Measurements from ENCODE around the gene FSTL4.

Gene FSTL4

GRCh38 chr5:133163839-133164238 lies 448.5 kb downstream of the FSTL4 start:
- H3K27me3 ChIP-seq (replicated peaks in 2 of 5; ENCODE audit: control insufficient read depth in 4 of 5, insufficient read depth in 5 of 5, low read length in 4 of 5): peaks cover 0 to 4% (median 0%) of the 10 kb centered on the region in 5 experiments
- no CpG with 5 or more reads among the region's 3 CpGs for WGBS (ENCODE audit: insufficient coverage)
- CTCF ChIA-PET: no interaction called here
- no peaks in the 10 kb centered on the region for H3K36me3 ChIP-seq (ENCODE audit: control insufficient read depth in 4 of 4, insufficient read depth in 4 of 4, low read length in 3 of 4)
- no peaks in the 10 kb centered on the region for H3K9me3 ChIP-seq (ENCODE audit: control extremely low read depth in 1 of 5, control insufficient read depth in 4 of 5, insufficient read depth in 2 of 5, low read depth in 1 of 5, low read length in 4 of 5)
- no peak overlapping the region for H3K27ac ChIP-seq (ENCODE audit: insufficient read depth in 1 of 2, low read depth in 1 of 2, low read length in 2 of 2, poor library complexity in 1 of 2, severe bottlenecking in 2 of 2)
- H3K4me1 ChIP-seq (ENCODE audit: control extremely low read depth in 1 of 4, control insufficient read depth in 4 of 4, insufficient read depth in 4 of 4, low read length in 3 of 4): no peaks in the 10 kb centered on the region
- H3K4me3 ChIP-seq (ENCODE audit: control insufficient read depth in 1 of 7, extremely low read depth in 1 of 7, insufficient read depth in 4 of 7, low read depth in 2 of 7, low read length in 6 of 7): no peak overlapping the region
- POLR2A ChIA-PET: no interaction called here
- DNase-seq: no peak

DNA sequence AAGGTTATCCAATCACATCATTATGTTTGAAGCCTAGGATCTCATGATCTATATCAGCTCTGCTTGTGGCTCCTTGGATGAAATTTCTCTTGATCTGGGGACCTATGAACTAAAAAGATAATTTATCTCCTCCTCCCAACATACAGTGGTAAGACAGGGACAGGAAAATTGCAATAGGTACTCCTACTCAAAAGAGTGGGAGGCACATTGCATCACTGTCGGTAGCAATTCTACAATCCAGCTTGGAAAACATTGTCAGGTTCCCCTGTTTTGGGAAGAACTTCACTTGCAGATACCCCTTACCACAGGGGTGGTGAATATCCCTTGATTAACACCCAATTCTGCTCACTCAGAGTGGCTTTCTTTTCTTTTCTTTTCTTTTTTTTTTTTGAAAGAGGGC lies 452.8 kb downstream of the FSTL4 start:
- no peaks in the 10 kb centered on the region for H3K4me1 ChIP-seq (ENCODE audit: control extremely low read depth in 1 of 4, control insufficient read depth in 4 of 4, insufficient read depth in 4 of 4, low read length in 3 of 4)
- H3K27me3 ChIP-seq (replicated peaks in 2 of 5; ENCODE audit: control insufficient read depth in 4 of 5, insufficient read depth in 5 of 5, low read length in 4 of 5): peaks cover 0 to 4% (median 0%) of the 10 kb centered on the region in 5 experiments
- H3K9me3 ChIP-seq (ENCODE audit: control extremely low read depth in 1 of 5, control insufficient read depth in 4 of 5, insufficient read depth in 2 of 5, low read depth in 1 of 5, low read length in 4 of 5): no peaks in the 10 kb centered on the region
- no peak for DNase-seq
- ChIA-PET CTCF (no interaction called here), POLR2A (no interaction called here)
- no peaks in the 10 kb centered on the region for H3K36me3 ChIP-seq (ENCODE audit: control insufficient read depth in 4 of 4, insufficient read depth in 4 of 4, low read length in 3 of 4)
- no peak overlapping the region for H3K4me3 ChIP-seq (ENCODE audit: control insufficient read depth in 1 of 7, extremely low read depth in 1 of 7, insufficient read depth in 4 of 7, low read depth in 2 of 7, low read length in 6 of 7)
- H3K27ac ChIP-seq (ENCODE audit: insufficient read depth in 1 of 2, low read depth in 1 of 2, low read length in 2 of 2, poor library complexity in 1 of 2, severe bottlenecking in 2 of 2): no peak overlapping the region
- no CpG with 5 or more reads among the region's 1 CpG for WGBS (ENCODE audit: insufficient coverage)

DNA sequence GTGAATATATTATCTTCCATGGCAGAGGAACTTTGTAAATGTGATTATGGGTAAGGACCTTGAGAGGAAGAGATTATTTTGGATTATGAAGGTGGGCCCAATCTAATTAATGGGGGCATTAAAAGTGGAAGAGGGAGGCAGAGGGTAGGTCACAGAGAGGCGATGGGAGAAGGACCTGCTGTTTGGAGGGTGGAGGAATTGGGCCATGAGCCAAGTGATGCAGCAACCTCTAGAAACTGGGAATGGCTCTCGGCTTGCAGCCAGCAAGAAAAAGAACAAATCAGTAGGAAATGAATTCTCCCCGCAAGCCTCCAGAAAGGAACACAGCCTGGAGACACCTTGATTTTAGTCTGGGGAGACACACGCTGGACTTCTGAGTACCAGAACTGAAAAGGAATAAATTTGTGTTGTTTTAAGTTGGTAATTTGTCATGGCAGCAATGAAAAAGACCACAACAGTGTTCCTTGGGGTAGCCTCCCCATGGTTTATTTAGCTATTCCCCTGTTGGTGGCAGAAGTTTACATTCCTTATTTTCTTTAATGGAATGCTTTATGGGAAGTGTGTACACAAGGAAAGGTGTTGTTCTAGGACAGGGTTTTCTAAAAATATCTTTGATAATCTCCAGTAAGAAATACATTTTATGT lies 456.9 kb downstream of the FSTL4 start:
- no peak for DNase-seq
- H3K36me3 ChIP-seq (ENCODE audit: control insufficient read depth in 4 of 4, insufficient read depth in 4 of 4, low read length in 3 of 4): no peaks in the 10 kb centered on the region
- CTCF ChIA-PET: no interaction called here
- POLR2A ChIA-PET: no interaction called here
- peaks cover 0 to 4% (median 0%) of the 10 kb centered on the region in 5 experiments for H3K27me3 ChIP-seq (replicated peaks in 2 of 5; ENCODE audit: control insufficient read depth in 4 of 5, insufficient read depth in 5 of 5, low read length in 4 of 5)
- no peaks in the 10 kb centered on the region for H3K4me1 ChIP-seq (ENCODE audit: control extremely low read depth in 1 of 4, control insufficient read depth in 4 of 4, insufficient read depth in 4 of 4, low read length in 3 of 4)
- no peak overlapping the region for H3K27ac ChIP-seq (ENCODE audit: insufficient read depth in 1 of 2, low read depth in 1 of 2, low read length in 2 of 2, poor library complexity in 1 of 2, severe bottlenecking in 2 of 2)
- H3K9me3 ChIP-seq (ENCODE audit: control extremely low read depth in 1 of 5, control insufficient read depth in 4 of 5, insufficient read depth in 2 of 5, low read depth in 1 of 5, low read length in 4 of 5): no peaks in the 10 kb centered on the region
- no peak overlapping the region for H3K4me3 ChIP-seq (ENCODE audit: control insufficient read depth in 1 of 7, extremely low read depth in 1 of 7, insufficient read depth in 4 of 7, low read depth in 2 of 7, low read length in 6 of 7)
- 97% methylated on average over 4 of the region's 4 CpGs for WGBS (ENCODE audit: insufficient coverage)

DNA sequence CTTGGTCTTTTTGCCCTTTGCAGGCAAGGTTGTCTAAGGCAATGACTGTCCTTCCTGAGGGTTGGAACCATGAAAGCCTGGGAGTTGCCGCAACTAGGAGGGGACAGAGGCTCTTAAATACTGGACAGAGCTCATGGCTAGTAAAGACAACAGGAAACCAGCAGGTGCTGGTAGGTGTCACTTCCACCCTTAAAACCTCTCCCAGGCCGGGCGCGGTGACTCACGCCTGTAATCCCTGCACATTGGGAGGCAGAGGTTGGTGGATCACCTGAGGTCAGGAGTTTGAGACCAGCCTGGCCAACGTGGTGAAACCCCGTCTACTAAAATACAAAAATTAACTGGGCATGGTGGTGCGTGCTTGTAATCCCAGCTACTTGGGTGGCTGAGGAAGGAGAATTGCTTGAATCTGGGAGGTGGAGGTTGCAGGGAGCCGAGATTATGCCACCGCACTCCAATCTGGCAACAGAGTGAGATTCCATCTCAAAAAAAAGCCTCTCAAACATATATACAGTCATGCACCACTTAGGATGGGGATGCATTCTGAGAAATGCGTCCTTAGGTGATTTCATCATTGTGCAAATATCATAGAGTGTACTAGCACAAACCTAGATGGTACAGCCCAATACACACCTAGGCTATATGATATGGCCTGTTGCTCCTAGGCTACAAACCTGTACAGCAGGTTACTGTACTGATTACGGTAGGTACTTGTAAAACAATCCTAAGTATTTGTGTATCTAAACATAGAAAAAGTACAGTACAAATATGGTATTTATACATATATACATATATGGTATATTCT lies 457.9 kb downstream of the FSTL4 start:
- ChIA-PET CTCF (no interaction called here), POLR2A (no interaction called here)
- Histone ChIP-seq H3K4me1 (ENCODE audit: control extremely low read depth in 1 of 4, control insufficient read depth in 4 of 4, insufficient read depth in 4 of 4, low read length in 3 of 4) (no peaks in the 10 kb centered on the region), H3K36me3 (ENCODE audit: control insufficient read depth in 4 of 4, insufficient read depth in 4 of 4, low read length in 3 of 4) (no peaks in the 10 kb centered on the region), H3K27me3 (replicated peaks in 2 of 5; ENCODE audit: control insufficient read depth in 4 of 5, insufficient read depth in 5 of 5, low read length in 4 of 5) (peaks cover 0 to 2% (median 0%) of the 10 kb centered on the region in 5 experiments), H3K27ac (ENCODE audit: insufficient read depth in 1 of 2, low read depth in 1 of 2, low read length in 2 of 2, poor library complexity in 1 of 2, severe bottlenecking in 2 of 2) (no peak overlapping the region), H3K9me3 (ENCODE audit: control extremely low read depth in 1 of 5, control insufficient read depth in 4 of 5, insufficient read depth in 2 of 5, low read depth in 1 of 5, low read length in 4 of 5) (no peaks in the 10 kb centered on the region), H3K4me3 (ENCODE audit: control insufficient read depth in 1 of 7, extremely low read depth in 1 of 7, insufficient read depth in 4 of 7, low read depth in 2 of 7, low read length in 6 of 7) (no peak overlapping the region)
- WGBS (ENCODE audit: insufficient coverage): 98% methylated on average over 6 of the region's 12 CpGs
- no peak for DNase-seq

DNA sequence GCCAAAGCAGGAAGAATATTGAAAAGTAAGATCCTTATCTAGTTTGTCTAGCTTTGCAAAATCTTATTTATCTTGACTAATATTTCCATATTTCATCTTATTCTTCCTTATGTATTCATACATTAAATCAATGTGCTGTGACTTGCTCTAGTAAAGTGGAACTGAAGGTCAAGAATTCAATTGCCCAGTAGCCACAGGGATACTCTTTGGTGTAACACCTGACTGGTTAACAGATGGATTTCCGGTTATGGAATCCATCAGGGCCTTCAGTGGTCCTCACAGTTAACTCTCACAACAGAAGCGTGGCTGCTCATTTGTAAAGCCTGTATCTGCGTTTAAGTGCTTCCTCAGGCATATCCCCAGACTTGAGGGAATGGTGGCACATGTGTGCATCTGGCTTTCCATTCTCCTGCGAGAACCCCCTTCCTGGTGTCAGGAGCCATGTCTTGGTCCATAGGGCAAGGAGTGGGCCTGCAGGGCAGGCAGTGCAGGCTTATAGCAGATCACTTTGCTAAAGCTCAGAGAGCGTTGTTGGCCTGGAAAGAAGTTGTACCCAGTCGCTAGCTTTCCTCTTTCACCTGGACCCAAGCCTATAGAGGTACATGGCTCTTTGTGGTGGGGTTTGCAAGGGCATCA lies 461.3 kb downstream of the FSTL4 start:
- H3K4me3 ChIP-seq (ENCODE audit: control insufficient read depth in 1 of 7, extremely low read depth in 1 of 7, insufficient read depth in 4 of 7, low read depth in 2 of 7, low read length in 6 of 7): no peak overlapping the region
- CTCF ChIA-PET: interaction anchor here (1.7 kb wide), 1 partner anchor 232 kb away, joined by 3 read pairs; no protein-coding TSS in a partner anchor
- peaks cover 0 to 22% (median 16%) of the 10 kb centered on the region in 4 experiments for H3K4me1 ChIP-seq (ENCODE audit: control extremely low read depth in 1 of 4, control insufficient read depth in 4 of 4, insufficient read depth in 4 of 4, low read length in 3 of 4)
- no peaks in the 10 kb centered on the region for H3K27me3 ChIP-seq (replicated peaks in 2 of 5; ENCODE audit: control insufficient read depth in 4 of 5, insufficient read depth in 5 of 5, low read length in 4 of 5)
- POLR2A ChIA-PET: no interaction called here
- no peak for DNase-seq
- H3K36me3 ChIP-seq (ENCODE audit: control insufficient read depth in 4 of 4, insufficient read depth in 4 of 4, low read length in 3 of 4): no peaks in the 10 kb centered on the region
- H3K27ac ChIP-seq (ENCODE audit: insufficient read depth in 1 of 2, low read depth in 1 of 2, low read length in 2 of 2, poor library complexity in 1 of 2, severe bottlenecking in 2 of 2): no peak overlapping the region
- WGBS (ENCODE audit: insufficient coverage): 96% methylated on average over 6 of the region's 6 CpGs
- H3K9me3 ChIP-seq (ENCODE audit: control extremely low read depth in 1 of 5, control insufficient read depth in 4 of 5, insufficient read depth in 2 of 5, low read depth in 1 of 5, low read length in 4 of 5): no peaks in the 10 kb centered on the region

GRCh38 chr5:133149345-133149744 lies 463.0 kb downstream of the FSTL4 start:
- ChIA-PET POLR2A (no interaction called here), CTCF (interaction anchor here (1.7 kb wide), 1 partner anchor 233 kb away, joined by 3 read pairs; no protein-coding TSS in a partner anchor)
- no peak overlapping the region for H3K4me3 ChIP-seq (ENCODE audit: control insufficient read depth in 1 of 7, extremely low read depth in 1 of 7, insufficient read depth in 4 of 7, low read depth in 2 of 7, low read length in 6 of 7)
- no peaks in the 10 kb centered on the region for H3K36me3 ChIP-seq (ENCODE audit: control insufficient read depth in 4 of 4, insufficient read depth in 4 of 4, low read length in 3 of 4)
- no peak overlapping the region for H3K27ac ChIP-seq (ENCODE audit: insufficient read depth in 1 of 2, low read depth in 1 of 2, low read length in 2 of 2, poor library complexity in 1 of 2, severe bottlenecking in 2 of 2)
- peaks cover 0 to 3% (median 0%) of the 10 kb centered on the region in 5 experiments for H3K9me3 ChIP-seq (ENCODE audit: control extremely low read depth in 1 of 5, control insufficient read depth in 4 of 5, insufficient read depth in 2 of 5, low read depth in 1 of 5, low read length in 4 of 5)
- no peak for DNase-seq
- WGBS (ENCODE audit: insufficient coverage): 100% methylated on average over 1 of the region's 4 CpGs
- H3K4me1 ChIP-seq (ENCODE audit: control extremely low read depth in 1 of 4, control insufficient read depth in 4 of 4, insufficient read depth in 4 of 4, low read length in 3 of 4): peaks cover 0 to 22% (median 16%) of the 10 kb centered on the region in 4 experiments
- no peaks in the 10 kb centered on the region for H3K27me3 ChIP-seq (replicated peaks in 2 of 5; ENCODE audit: control insufficient read depth in 4 of 5, insufficient read depth in 5 of 5, low read length in 4 of 5)

Data from common myeloid progenitor, CD34-positive (primary cell).